Activated naive CD4-positive, alpha-beta T cell treated with anti-CD3 and anti-CD28 coated beads, Interleukin-2, amount 50 U/mL, for 16 hours (primary cell): Measurements from ENCODE around the gene BPIFB3.

ENCODE experiments used
- DNase-seq: peaks from one replicate; pipeline ENCODE4 v3.0.0-alpha.2; 2020

Gene BPIFB3

GRCh38 chr20:33053291-33054106 is at the start of gene BPIFB3:
TSS of gene BPIFB3 (plus strand) at chr20:33053903. CDS start at chr20:33055436, 1,533 bp downstream.
- DNase-seq: no peak

GRCh38 chr20:33004141-33004751 is 49.5 kb upstream of the BPIFB3 start, which contains the start of gene SUN5:
TSS of gene SUN5 (minus strand) at chr20:33004433. CDS start at chr20:33004340, 93 bp downstream.
- DNase-seq: no peak

- DNase-seq: no peak
These were observed 48.6 kb upstream of the BPIFB3 start for GRCh38 chr20:33005132-33005566.

GRCh38 chr20:33005908-33006775 is 47.6 kb upstream of the BPIFB3 start:
- no peak for DNase-seq

GRCh38 chr20:33006776-33007375 is 46.8 kb upstream of the BPIFB3 start:
- DNase-seq: no peak

- DNase-seq: no peak
These were observed 46.0 kb upstream of the BPIFB3 start, which contains the start of gene BPIFB2 for GRCh38 chr20:33007376-33008335. TSS of gene BPIFB2 (plus strand) at chr20:33007704. CDS start at chr20:33008575, 871 bp downstream.

- DNase-seq: no peak
These were observed 45.1 kb upstream of the BPIFB3 start for GRCh38 chr20:33008336-33009213.

- DNase-seq: no peak
These were observed 44.2 kb upstream of the BPIFB3 start for GRCh38 chr20:33009214-33010132.

GRCh38 chr20:33010133-33010504 is 43.6 kb upstream of the BPIFB3 start:
- no peak for DNase-seq

GRCh38 chr20:33010674-33011449 is 42.8 kb upstream of the BPIFB3 start:
- no peak for DNase-seq

GRCh38 chr20:33012327-33013189 is 41.1 kb upstream of the BPIFB3 start:
- DNase-seq: no peak

GRCh38 chr20:33013701-33014326 is 39.9 kb upstream of the BPIFB3 start:
- DNase-seq: no peak

GRCh38 chr20:33014336-33015113 is 39.2 kb upstream of the BPIFB3 start:
- no peak for DNase-seq

- DNase-seq: no peak
These were observed 38.6 kb upstream of the BPIFB3 start for GRCh38 chr20:33015114-33015484.

- no peak for DNase-seq
These were observed 37.8 kb upstream of the BPIFB3 start for GRCh38 chr20:33015700-33016580.
